Measurements from ENCODE around the gene WDR45B. TPM values are rescaled to one million over a fixed set of nuclear protein-coding genes. Genes with fewer than 3 reads are reported as not detected.
A peak's percentile ranks its signal among the peaks of the same experiment; 100 is the strongest.

WDR45B gene
- total RNA-seq, 2 donors from 2014 or later: 58.8 to 119 TPM

DNA sequence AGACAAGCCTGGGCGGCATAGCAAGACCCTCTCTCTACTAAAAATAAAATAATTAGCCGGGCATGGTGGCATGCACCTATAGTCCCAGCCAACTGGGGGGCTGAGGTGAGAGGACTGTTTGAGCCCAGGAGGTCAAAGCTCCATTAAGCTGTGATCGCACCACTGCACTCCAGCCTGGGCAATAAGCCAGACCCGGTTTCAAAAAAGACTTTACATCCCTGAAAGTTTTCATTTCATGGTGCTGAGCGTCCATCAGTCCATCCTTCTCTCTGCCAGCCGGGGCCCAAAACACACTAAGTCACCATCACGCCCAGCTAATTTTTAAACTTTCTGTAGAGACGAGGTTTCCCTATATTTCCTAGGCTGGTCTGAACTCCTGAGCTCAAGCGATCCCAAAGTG lies 39.6 kb upstream of the WDR45B start:
- no peaks in the 10 kb centered on the region for H3K36me3 ChIP-seq
- DNase-seq: no peak
- H3K27ac ChIP-seq: no peak overlapping the region
- no peaks in the 10 kb centered on the region for H3K9me3 ChIP-seq
- H3K4me3 ChIP-seq: no peak overlapping the region
- no peak overlapping the region for H3K9ac ChIP-seq (ENCODE audit: low read depth in 2 of 2, low read length in 2 of 2)
- TF ChIP-seq, protein P1, sequence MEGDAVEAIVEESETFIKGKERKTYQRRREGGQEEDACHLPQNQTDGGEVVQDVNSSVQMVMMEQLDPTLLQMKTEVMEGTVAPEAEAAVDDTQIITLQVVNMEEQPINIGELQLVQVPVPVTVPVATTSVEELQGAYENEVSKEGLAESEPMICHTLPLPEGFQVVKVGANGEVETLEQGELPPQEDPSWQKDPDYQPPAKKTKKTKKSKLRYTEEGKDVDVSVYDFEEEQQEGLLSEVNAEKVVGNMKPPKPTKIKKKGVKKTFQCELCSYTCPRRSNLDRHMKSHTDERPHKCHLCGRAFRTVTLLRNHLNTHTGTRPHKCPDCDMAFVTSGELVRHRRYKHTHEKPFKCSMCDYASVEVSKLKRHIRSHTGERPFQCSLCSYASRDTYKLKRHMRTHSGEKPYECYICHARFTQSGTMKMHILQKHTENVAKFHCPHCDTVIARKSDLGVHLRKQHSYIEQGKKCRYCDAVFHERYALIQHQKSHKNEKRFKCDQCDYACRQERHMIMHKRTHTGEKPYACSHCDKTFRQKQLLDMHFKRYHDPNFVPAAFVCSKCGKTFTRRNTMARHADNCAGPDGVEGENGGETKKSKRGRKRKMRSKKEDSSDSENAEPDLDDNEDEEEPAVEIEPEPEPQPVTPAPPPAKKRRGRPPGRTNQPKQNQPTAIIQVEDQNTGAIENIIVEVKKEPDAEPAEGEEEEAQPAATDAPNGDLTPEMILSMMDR (IDR thresholded peaks at IDR 0.05): no peak
- H3K4me1 ChIP-seq: no peaks in the 10 kb centered on the region
- no peaks in the 10 kb centered on the region for H3K27me3 ChIP-seq
- intact Hi-C loops (cut with DNase I): no loop called here

DNA sequence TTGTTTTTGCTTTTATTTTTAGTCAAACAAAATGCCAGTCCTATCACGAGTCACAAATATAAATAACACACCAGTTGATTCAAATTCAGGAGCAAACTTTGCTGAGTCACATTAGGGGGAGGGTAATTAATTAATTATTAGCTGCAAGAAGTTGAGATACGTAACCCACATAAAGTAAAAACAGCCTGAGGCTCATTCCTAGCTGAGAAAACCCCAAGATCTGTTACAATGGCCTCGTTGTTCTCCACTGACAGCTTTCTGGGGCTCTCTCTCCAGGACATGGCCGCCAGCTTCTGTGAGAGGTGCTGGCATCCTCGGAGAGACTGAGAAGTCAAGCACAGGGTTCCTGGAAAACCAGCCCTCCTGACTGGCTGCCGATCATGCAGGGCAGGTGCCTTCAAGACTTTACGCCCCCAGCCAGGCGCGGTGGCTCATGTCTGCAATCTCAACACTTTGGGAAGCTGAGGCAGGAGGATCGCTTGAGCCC lies 39.2 kb upstream of the WDR45B start:
- Histone ChIP-seq H3K27me3 (no peaks in the 10 kb centered on the region), H3K4me3 (no peak overlapping the region), H3K9ac (ENCODE audit: low read depth in 2 of 2, low read length in 2 of 2) (no peak overlapping the region), H3K36me3 (no peaks in the 10 kb centered on the region), H3K27ac (no peak overlapping the region), H3K4me1 (no peaks in the 10 kb centered on the region), H3K9me3 (no peaks in the 10 kb centered on the region)
- TF ChIP-seq, protein P1 (IDR thresholded peaks at IDR 0.05): no peak
- no peak for DNase-seq
- intact Hi-C loops (cut with DNase I): no loop called here

DNA sequence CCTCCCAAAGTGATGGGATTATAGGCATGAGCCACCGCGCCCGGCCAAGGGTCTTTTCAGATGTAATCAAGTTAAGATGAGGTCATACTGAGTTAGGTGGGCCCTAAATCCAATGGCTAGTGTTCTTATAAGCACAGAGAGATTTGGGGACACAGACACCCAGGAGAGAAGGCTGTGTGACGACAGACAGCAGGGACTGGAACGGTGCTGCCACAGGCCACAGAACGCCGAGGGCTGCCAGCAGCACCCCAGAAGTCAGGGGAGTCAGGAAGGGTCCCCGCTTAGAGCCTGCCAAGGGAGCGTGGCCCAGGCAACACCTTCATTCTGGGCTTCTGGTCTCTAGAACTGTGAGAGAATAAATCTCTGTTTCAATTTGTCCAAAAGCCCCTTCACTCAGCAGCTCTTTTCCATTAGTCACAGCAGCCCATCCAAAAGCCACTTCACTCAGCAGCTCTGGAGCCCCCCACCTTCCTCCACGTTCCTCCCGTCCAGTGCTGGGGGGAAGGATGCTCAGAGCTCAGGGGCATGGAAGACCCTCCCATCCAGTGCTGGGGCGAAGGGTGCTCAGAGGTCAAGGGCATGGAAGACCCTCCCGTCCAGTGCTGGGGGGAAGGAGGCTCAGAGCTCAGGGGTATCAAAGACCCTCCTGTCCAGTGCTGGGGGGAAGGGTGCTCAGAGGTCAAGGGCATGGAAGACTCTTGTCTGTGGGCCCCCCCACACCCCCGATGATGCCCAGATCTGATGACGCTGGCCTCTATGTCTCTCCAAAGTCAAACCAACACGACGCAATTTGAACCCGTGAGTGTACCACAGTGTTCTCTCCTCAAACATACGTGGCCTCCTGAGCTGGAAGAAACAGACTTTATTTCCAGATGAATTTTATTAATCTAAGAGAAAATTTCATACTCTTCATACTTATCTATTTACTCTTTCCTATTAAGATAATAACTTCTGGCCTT lies 38.4 kb upstream of the WDR45B start:
- no peak for DNase-seq
- H3K27ac ChIP-seq: no peak overlapping the region
- TF ChIP-seq, protein P1 (IDR thresholded peaks at IDR 0.05): no peak
- H3K4me3 ChIP-seq: no peak overlapping the region
- no peak overlapping the region for H3K9ac ChIP-seq (ENCODE audit: low read depth in 2 of 2, low read length in 2 of 2)
- no peaks in the 10 kb centered on the region for H3K9me3 ChIP-seq
- no peaks in the 10 kb centered on the region for H3K36me3 ChIP-seq
- H3K4me1 ChIP-seq: no peaks in the 10 kb centered on the region
- no peaks in the 10 kb centered on the region for H3K27me3 ChIP-seq
- intact Hi-C loops (cut with DNase I): no loop called here

DNA sequence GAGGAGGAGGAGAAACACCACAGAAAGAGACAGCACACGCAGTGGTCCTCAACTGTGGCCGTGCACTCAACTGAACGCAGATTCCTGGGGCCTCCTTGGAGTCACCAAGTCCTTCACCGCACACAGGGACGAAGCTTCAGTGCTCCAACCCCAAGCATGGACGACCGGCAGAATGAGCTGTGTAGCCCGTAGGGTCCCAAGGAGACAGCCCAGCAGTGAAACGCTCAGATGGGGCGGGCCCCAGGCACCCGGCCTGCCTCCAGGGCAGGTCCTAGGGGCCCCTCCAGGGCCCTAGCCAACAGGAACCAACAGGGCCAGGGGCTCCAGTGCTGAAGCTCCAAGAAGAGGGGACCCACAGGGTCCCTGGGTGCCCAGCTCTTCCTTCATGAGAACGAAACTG lies 37.0 kb upstream of the WDR45B start:
- H3K9me3 ChIP-seq: no peaks in the 10 kb centered on the region
- H3K27me3 ChIP-seq: no peaks in the 10 kb centered on the region
- no peaks in the 10 kb centered on the region for H3K4me1 ChIP-seq
- no peak overlapping the region for H3K9ac ChIP-seq (ENCODE audit: low read depth in 2 of 2, low read length in 2 of 2)
- H3K4me3 ChIP-seq: no peak overlapping the region
- H3K27ac ChIP-seq: no peak overlapping the region
- TF ChIP-seq, protein P1 (IDR thresholded peaks at IDR 0.05): no peak
- no peaks in the 10 kb centered on the region for H3K36me3 ChIP-seq
- DNase-seq: no peak
- intact Hi-C loops (cut with DNase I): no loop called here

DNA sequence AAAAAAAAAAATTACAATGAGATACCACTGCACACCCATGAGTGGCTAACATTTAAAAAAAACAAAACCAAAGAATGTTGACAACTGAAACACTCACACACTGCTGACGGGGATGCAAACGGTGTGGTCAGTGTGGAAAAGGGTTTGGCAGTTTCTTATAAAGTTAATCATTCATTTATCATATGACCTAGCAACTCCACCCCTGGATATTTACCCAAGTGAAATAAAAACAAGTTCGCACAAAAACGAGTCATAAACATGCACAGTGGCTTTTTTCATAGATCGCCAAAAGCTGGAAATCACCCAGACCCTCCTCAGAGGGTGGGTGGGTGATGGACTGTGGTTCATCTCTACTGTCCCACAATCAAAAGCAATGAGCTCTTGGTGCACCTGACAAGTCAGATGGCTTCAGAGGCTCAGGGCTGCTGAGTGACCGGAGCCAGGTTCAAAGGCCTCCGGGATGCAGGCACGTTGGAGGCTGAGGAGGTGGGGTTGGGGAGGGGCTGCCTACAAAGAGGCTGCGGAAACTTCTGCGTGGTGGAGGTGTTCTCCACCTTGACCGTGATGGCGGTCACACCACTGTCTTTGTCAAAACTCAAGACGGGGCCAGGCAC lies 36.1 kb upstream of the WDR45B start:
- H3K27me3 ChIP-seq: no peaks in the 10 kb centered on the region
- TF ChIP-seq, protein P1 (IDR thresholded peaks at IDR 0.05): no peak
- no peaks in the 10 kb centered on the region for H3K36me3 ChIP-seq
- peak; percentile 80 for DNase-seq
- H3K4me3 ChIP-seq: no peak overlapping the region
- no peaks in the 10 kb centered on the region for H3K4me1 ChIP-seq
- H3K9me3 ChIP-seq: no peaks in the 10 kb centered on the region
- peak overlapping the region; percentile 86 for H3K27ac ChIP-seq
- peak overlapping the region in 1 of 2 donors; percentile 82 for H3K9ac ChIP-seq (ENCODE audit: low read depth in 2 of 2, low read length in 2 of 2)
- intact Hi-C loops (cut with DNase I): no loop called here
